CD4-positive, alpha-beta T cell (primary cell): ENCODE data around the gene RAB15. TPM values are rescaled to one million over a fixed set of nuclear protein-coding genes. Genes with fewer than 3 reads are reported as not detected.
A peak's percentile ranks its signal among the peaks of the same experiment; 100 is the strongest.

Source experiments
- ATAC-seq: fragments of 200-7000 bp; cut with Tn5 transposase; one replicate; pipeline ENCODE4 v1.10.0; 2022; ENCODE audit warnings: mild to moderate bottlenecking; ENCODE audit not compliant: poor library complexity
- CTCF ChIA-PET: fragments of 350-600 bp; sonication (Branson Sonifier 250); formaldehyde crosslinking; loops from one replicate; lab custom pipeline; 2021; ENCODE audit warnings: antibody characterized with exemption, inconsistent platforms; lab: Charles Lee
- POLR2A ChIA-PET: fragments of 350-600 bp; sonication (Branson Sonifier 250); formaldehyde crosslinking; loops from one replicate; lab custom pipeline; 2021; ENCODE audit warnings: antibody characterized with exemption, inconsistent platforms; lab: Charles Lee
- DNase-seq, 14 experiments: peaks; one replicate each; pipeline ENCODE4 v3.0.0-alpha.2; 2013 to 2020; ENCODE audit warnings: mixed read lengths in 2 of 14
- H3K27ac ChIP-seq, 2 donors: one replicate each; pipeline versions ENCODE4 v1.5.1 to v1.7.0; 2013; ENCODE audit warnings: low read length in 2 of 2, low read depth in 1 of 2, mild to moderate bottlenecking in 1 of 2
- H3K27me3 ChIP-seq, 2 experiments: 1 replicate in 1 of 2; 2 replicates in 1 of 2; pipeline versions ENCODE4 v1.6.1 to v1.7.0; 2013; ENCODE audit warnings: low read length in 2 of 2, control low read depth in 1 of 2, mild to moderate bottlenecking in 1 of 2, moderate library complexity in 1 of 2; ENCODE audit not compliant: insufficient read depth in 2 of 2, control insufficient read depth in 1 of 2
- H3K36me3 ChIP-seq: one replicate; pipeline ENCODE4 v1.6.1; 2013; ENCODE audit warnings: low read length, control low read depth; ENCODE audit not compliant: insufficient read depth
- H3K4me1 ChIP-seq: one replicate; pipeline ENCODE4 v1.6.1; 2013; ENCODE audit warnings: low read length, control low read depth; ENCODE audit not compliant: insufficient read depth
- H3K4me3 ChIP-seq: one replicate; pipeline ENCODE4 v1.5.1; 2013; ENCODE audit warnings: mild to moderate bottlenecking, low read length, moderate library complexity
- H3K9me3 ChIP-seq, 2 experiments: 1 replicate in 1 of 2; 2 replicates in 1 of 2; pipeline versions ENCODE4 v1.6.1 to v1.7.0; 2013; ENCODE audit warnings: low read length in 2 of 2, mild to moderate bottlenecking in 2 of 2, control low read depth in 1 of 2, moderate library complexity in 1 of 2; ENCODE audit not compliant: control insufficient read depth in 1 of 2, insufficient read depth in 1 of 2
- H3K27ac Mint-ChIP-seq: one replicate; pipeline ENCODE4 v1.8.0; 2020; ENCODE audit warnings: mixed read lengths
- H3K27me3 Mint-ChIP-seq: one replicate; pipeline ENCODE4 v1.8.0; 2021; ENCODE audit warnings: mixed read lengths
- H3K36me3 Mint-ChIP-seq: one replicate; pipeline ENCODE4 v1.8.0; 2021; ENCODE audit warnings: low read depth, mixed read lengths
- H3K4me1 Mint-ChIP-seq: one replicate; pipeline ENCODE4 v1.8.0; 2021; ENCODE audit warnings: low read depth, mixed read lengths
- H3K4me3 Mint-ChIP-seq: one replicate; pipeline ENCODE4 v1.8.0; 2020; ENCODE audit warnings: mild to moderate bottlenecking, mixed read lengths
- H3K9me3 Mint-ChIP-seq: one replicate; pipeline ENCODE4 v1.8.0; 2020; ENCODE audit warnings: mixed read lengths
- CTCF ChIP-seq: fragments of 200-600 bp; IDR thresholded peaks from one replicate; pipeline ENCODE4 v1.8.0; 2022; ENCODE audit warnings: antibody characterized with exemption, mild to moderate bottlenecking
- intact Hi-C, 2 experiments: fragments of 100-400 bp; cut with DNase I in 1 of 2; cut with micrococcal nuclease in 1 of 2; formaldehyde crosslinking; loops; one replicate each; pipeline versions ENCODE4 v1.15.1 to v1.9.0; 2023 to 2025; cut with DNase I, micrococcal nuclease
- total RNA-seq, 174 experiments: library from RNA in 2 of 174; stranded (reverse) in 2 of 174; gene quantifications; one replicate each; pipeline ENCODE4 v1.2.3 and lab custom pipeline; 2021 to 2026

The RAB15 gene
- total RNA-seq, 2 experiments from 2014 or later, result 2.6 to 3.8 TPM

DNA sequence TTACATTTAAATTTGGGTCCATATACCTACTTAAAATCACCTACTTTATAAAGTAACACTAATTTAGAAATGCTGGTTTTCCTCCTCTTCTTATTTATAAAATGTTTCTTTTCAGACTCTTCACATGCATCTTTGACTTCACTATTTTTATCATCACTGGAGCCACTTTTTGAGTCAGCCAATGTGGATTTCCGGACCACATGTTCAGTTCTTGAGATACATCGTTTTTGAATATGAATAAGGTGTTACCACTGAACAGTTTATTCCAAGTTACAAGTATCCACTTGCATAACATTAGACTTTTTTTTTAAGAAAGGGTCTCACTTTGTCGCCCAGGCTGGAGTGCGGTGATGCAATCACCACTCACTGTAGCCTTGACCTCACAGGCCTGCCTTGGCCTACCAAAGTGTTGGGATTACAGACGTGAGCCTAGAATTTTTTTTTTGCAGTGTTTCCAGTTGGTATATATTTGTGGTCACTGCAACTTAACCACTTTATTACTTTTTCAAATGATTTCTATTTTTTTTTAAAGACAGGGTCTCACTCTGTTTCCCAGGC is 20.3 kb upstream of the RAB15 start:
- no peak overlapping the region for H3K4me3 ChIP-seq
- intact Hi-C loops, result loop anchor here in 1 of 2 experiments (10.0 kb wide), 1 partner anchor 952 kb away; no protein-coding TSS in a partner anchor

GRCh38 chr14:64990939-64991338 is 18.8 kb upstream of the RAB15 start:
- Histone ChIP-seq H3K36me3 (no peaks in the 10 kb centered on the region), H3K27me3 (no peaks in the 10 kb centered on the region), H3K27ac (no peak overlapping the region), H3K4me3 (no peak overlapping the region), H3K4me1 (peaks cover 50% of the 10 kb centered on the region), H3K9me3 (no peaks in the 10 kb centered on the region)
- H3K9me3 Mint-ChIP-seq, result no peaks in the 10 kb centered on the region
- intact Hi-C loops, result loop anchor here in 1 of 2 experiments (10.0 kb wide), 1 partner anchor 954 kb away; no protein-coding TSS in a partner anchor
- CTCF ChIA-PET, result interaction anchor here (1.3 to 1.6 kb wide), 2 partner anchors 15 to 173 kb away, joined by 3 to 4 read pairs; no protein-coding TSS in a partner anchor
- ATAC-seq (no peak), DNase-seq (no peak)
- no peak overlapping the region for H3K4me3 Mint-ChIP-seq
- no peak for TF ChIP-seq CTCF
- POLR2A ChIA-PET, result interaction anchor here (0.9 to 1.6 kb wide), 3 partner anchors 16 to 111 kb away, joined by 3 to 4 read pairs (median 3); partner anchors contain the start of gene MAX
- H3K36me3 Mint-ChIP-seq, result peaks cover 6% of the 10 kb centered on the region
- no peaks in the 10 kb centered on the region for H3K27me3 Mint-ChIP-seq
- peaks cover 55% of the 10 kb centered on the region for H3K4me1 Mint-ChIP-seq
- H3K27ac Mint-ChIP-seq, result peak overlapping the region; percentile 72

More for the DNA sequence above, 20.3 kb upstream of the RAB15 start:
- POLR2A ChIA-PET, result no interaction called here
- H3K27me3 ChIP-seq, result no peaks in the 10 kb centered on the region
- no peaks in the 10 kb centered on the region for H3K27me3 Mint-ChIP-seq
- H3K36me3 ChIP-seq, result no peaks in the 10 kb centered on the region
- peaks cover 46% of the 10 kb centered on the region for H3K4me1 Mint-ChIP-seq
- DNase-seq (no peak), ATAC-seq (no peak)
- H3K4me1 ChIP-seq, result peaks cover 42% of the 10 kb centered on the region
- no peaks in the 10 kb centered on the region for H3K36me3 Mint-ChIP-seq
- no peak overlapping the region for H3K4me3 Mint-ChIP-seq
- CTCF ChIA-PET, result interaction anchor here (1.0 kb wide), 1 partner anchor 111 kb away, joined by 3 read pairs; no protein-coding TSS in a partner anchor
- TF ChIP-seq CTCF, result no peak
- no peaks in the 10 kb centered on the region for H3K9me3 Mint-ChIP-seq
- H3K27ac ChIP-seq, result no peak overlapping the region
- H3K27ac Mint-ChIP-seq, result no peak overlapping the region
- H3K9me3 ChIP-seq, result no peaks in the 10 kb centered on the region

DNA sequence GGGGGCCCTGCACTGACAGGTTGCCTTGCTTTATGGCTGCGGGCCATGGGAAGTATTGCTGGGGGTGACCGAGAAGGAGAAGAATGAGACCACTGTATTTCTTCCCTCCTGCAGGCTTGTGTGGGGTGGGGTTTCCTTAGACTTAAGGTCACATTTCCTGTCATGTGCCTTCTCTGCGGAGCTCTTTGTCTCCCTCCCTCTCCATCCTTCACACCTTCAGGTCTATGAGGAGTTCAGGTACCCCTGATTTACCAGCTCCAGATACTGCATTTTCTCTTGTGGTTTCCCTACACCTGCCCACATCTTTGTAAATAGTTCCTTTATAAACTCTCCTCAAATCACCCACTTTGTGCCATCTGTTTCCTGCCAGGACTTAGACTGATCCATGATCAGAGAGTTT is 18.2 kb upstream of the RAB15 start:
- no peaks in the 10 kb centered on the region for H3K9me3 ChIP-seq

More for the DNA sequence above, 18.2 kb upstream of the RAB15 start:
- POLR2A ChIA-PET, result interaction anchor here (0.9 to 1.6 kb wide), 4 partner anchors 8 to 112 kb away, joined by 3 to 6 read pairs (median 4); partner anchors contain the start of gene MAX
- CTCF ChIA-PET, result interaction anchor here (0.8 to 2.2 kb wide), 4 partner anchors 9 to 174 kb away, joined by 3 to 5 read pairs (median 4); no protein-coding TSS in a partner anchor
- intact Hi-C loops, result loop anchor here in 1 of 2 experiments (10.0 kb wide), 1 partner anchor 955 kb away; no protein-coding TSS in a partner anchor
- TF ChIP-seq CTCF, result no peak
- Mint-ChIP-seq H3K27me3 (no peaks in the 10 kb centered on the region), H3K4me3 (peak overlapping the region; percentile 71), H3K36me3 (peaks cover 6% of the 10 kb centered on the region), H3K27ac (peak overlapping the region; percentile 72), H3K4me1 (peaks cover 57% of the 10 kb centered on the region), H3K9me3 (no peaks in the 10 kb centered on the region)
- Histone ChIP-seq H3K27me3 (no peaks in the 10 kb centered on the region), H3K27ac (no peak overlapping the region), H3K36me3 (no peaks in the 10 kb centered on the region), H3K4me3 (no peak overlapping the region), H3K4me1 (peaks cover 51% of the 10 kb centered on the region)
- no peak for ATAC-seq
- DNase-seq, result peak in 4 of 14 experiments; percentile 35 to 69 (median 42)
